Cerebellar cortex (tissue), 1 donor: Measurements from ENCODE around the gene MAP3K4.

Experiments
- DNase-seq: peaks from one replicate; pipeline ENCODE4 v3.0.0-alpha.2; 2015; ENCODE audit warnings: low spot score

Gene MAP3K4

DNA sequence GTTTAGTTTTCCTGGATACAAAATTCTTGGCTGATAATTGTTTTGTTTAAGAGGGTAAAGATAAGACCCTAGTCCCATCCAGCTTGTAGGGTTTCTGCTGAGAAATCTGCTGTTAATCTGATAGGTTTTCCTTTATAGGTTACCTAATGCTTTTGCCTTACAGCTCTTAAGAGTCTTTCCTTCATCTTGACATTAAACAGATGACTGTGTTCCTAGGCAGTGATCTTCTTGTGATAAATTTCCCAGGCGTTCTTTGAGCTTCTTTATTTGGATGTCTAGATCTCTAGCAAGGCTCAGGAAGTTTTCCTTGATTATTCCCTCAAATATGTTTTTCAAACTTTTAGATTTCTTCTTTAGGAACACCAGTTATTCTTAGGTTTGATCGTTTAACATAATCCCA lies 134.0 kb downstream of the MAP3K4 start:
- no peak for DNase-seq

DNA sequence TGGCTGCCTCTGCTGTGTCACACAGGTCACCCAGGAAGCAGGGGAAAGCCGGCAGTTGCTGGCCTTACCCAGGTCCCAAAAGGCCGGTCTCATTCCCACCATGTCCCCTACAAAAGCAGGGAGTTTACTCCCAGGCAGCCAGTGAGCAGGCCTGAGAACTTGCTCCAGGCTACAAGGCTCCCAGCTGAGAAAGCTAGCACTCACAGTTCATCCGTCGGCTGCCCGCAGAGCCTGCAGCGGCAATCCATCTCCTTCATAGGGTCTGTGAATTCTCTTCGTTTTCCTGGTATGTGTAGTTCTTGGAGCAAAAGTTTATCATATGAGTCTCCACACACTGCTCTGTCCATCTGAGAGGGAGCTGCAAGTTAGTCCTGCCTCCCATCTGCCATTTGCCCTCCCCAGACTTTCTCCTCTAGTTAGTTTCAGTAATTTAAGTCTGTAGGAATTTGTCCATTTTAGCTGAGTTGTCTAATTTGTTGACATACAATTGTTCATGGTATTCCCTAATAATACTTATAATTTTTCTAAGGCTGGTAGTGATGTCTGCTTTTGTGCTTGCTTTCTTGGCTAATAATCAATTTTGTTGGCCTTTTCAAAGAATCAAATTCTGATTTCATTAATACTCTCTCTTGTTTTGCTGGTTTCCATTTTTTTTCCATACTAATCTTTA lies 135.6 kb downstream of the MAP3K4 start:
- DNase-seq, result no peak

DNA sequence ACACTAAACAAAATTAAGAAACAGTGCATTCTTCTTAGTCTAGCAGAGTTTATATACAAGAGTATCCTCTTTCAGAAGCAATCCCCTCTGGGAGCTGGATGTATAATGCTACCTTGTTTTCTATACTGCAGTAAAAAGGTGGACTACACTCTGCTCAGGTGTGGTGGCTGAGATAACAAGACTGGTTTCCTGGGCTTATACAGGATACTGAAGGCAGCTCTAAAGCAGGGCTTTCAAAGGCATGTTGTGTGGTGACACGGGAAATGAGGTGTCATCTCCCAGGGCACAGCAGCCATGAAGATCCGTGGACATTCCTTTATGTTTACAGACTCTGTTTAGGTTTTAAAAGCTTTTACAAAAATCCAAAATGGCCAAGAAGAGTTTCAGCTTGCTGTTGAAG lies 136.7 kb downstream of the MAP3K4 start:
- no peak for DNase-seq

DNA sequence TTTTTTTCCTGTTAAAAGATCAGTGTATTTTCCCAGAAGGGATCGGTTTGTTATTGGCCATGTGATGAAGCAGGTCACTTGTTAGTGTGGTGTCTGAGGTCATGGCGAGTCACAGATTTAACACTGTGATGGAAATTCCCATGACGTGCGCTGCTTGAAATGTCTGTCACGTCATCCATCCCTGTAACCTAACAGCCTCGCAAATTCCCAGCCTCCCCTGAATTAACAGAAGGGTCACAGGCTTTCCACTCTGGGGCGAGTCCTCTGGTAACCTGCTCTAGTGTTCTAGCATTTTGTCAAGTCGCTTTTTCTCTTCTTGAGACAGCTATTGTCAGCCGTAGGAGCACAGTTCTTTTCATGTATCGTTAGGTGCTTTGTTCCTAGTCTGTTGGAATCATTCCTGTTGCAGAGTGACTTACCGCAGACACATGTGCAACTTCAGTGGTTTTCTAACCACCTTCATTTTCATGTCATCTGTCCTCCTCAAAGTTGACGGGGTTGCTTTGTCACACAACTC lies 137.2 kb downstream of the MAP3K4 start:
- no peak for DNase-seq

DNA sequence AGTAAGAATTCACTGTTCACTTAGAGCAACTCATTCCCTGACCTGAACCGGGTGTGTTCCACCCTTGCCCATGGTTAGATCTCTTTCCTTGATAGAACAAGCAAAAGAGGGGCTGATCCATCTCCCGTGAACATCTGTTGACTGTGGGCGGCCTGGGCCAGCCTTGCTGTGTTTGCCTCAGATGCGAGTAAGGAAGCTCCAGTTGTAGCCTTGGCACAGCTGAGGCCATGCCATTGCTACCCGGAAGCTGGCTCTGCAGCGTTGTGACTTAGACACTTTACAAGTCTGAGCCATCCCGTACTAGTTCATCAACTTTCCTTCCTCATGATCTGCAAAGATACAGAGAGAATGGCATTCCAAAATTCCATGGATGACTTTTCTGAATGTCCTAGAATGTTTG lies 139.0 kb downstream of the MAP3K4 start:
- no peak for DNase-seq

DNA sequence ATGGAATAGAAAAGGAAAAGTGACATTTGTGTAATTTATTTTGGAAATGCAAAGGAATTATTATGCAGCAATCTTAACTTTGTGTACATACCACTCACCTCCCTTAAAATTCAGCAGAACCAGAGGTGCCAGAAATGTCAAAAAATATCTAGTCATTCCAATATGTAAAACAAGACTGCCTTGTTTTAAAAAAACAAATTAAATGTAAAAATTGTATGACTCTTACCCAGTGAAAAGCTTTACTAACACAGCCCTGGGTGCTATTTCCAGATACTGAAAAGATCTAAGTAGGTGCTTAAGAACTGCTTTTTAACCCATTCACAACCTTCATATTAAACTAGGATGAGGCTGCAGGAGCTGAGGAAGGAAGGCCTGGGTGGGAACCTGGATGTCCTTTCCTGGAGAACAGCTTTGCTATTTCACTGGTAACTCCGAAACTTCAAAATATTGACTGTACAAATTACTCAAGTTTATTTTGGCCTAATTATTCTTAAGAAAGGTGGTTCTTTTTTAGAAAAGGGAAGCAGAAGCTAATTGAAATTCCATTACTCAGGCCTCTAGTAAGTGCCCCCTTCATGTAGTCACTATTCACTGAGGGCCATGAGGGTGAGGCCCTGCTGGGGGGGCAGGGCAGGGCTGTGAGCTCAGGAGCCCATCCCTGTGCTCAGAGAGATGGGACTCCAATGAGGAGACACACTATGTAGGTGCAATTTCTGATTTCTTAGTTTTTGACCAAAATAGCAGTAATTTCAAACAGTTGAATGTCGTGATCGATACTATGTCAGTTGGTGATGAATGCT lies 139.6 kb downstream of the MAP3K4 start:
- no peak for DNase-seq

DNA sequence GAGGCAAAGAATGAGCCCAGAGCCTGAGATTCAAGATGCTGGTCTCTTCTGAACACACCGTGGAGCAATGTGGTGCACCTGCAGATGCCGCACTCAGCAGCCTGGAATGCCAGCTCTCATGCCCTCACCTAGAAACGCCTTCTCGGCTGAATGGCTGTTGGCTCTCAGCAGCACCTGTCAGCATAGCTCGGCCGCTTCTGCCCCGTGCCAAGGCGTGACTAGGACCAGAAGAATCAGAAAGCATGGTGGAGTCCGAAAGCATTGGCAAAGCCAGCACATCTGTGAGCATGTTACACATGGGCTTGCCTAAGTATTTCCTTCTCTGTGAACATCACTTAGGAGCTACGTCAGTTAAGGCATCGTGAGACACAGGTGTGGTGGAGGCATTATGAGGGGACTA lies 140.8 kb downstream of the MAP3K4 start:
- no peak for DNase-seq

DNA sequence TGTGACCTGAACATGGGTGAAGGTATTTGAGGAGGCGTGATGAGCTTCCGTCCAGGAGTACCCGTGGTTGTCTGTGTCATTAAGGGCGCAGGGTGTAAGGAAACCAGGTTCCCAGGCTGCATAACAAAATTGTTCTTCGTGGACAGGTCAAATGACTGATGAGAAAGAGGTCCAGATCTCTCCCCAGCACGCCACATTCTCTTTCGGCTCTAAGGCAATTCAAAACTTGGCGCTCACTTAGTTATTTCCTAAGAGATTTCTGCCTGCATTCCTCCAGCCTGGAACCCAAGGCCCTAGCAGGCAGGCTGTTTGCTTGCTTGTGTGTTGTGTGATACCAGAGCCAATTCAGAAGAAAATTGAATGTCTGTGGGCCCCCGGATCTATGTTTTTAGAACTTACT lies 142.4 kb downstream of the MAP3K4 start:
- DNase-seq, result no peak

DNA sequence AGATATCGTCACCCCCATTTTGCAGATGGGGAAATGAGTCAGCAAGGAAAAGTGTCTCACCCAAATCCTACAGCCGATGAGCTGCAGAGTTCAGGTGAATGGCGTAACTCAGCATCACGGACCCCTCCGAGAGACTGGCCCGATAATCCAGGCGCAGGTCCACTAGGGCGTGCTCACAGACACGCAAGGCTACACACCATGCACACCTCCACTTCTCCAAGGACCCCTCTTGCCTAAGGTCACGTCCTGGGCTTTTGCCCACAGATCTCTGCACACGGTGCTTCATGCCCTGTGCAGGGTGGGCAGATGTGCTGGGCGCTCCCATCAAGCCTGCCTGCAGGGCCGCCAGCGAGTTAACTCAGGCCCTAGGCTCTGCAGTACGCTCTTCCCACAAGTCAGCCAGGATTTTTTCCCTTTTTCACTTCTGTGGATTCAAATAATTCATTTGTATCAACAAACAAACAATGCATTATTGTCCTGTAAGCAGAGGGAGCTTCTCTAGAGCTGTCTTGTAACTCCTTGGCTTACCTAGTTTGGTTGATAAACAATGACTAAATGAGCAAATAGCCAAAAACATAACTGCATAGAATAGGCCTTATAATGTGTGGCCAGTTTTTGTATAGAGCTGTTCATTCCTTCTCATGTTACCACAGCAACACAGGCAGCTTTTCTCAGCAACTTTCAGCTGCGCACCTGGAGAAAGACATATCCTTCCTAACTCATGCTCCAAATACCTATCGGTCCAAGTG lies 143.2 kb downstream of the MAP3K4 start:
- no peak for DNase-seq

DNA sequence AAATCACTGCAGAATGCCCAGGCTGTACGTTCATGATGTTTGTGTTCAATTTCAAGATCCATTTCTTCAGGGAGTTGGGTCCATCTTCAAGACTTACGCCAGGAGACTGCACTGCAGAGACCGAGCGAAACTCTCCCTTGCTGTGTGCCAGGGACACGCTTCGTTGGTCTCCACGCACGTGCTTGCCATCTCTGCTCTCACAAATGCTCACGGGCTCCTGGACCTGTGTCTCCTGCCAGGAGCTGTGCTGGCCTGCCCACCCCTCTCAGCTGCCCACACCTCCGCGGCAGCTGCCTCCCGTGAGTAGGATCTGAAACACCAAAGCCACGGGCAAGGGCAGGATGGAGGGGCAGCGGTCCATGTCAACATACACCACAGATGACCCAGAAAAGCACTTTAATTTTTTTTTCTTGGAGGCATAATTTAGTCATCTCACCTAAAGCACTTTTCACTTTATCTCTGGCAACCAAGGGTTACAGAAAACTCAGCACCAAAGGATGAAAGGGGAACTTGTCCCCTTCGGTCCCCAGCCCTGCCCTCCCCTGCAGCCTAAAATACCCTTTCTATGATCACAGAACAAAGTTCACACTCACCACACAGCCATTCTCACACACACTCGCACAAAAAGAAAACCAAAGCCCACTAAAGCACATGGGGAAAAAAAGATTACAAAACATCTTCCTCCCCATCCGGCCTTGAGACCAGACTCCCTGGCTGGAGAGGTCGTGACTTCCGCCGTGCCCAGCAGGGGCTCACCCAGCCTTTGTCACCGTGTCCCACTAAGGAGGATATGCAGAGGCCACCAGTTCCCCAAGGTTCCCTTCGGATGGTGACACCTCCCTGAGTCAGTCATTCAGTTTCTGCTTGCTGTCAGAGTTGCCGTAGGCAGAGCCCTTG lies 144.4 kb downstream of the MAP3K4 start:
- DNase-seq, result no peak

DNA sequence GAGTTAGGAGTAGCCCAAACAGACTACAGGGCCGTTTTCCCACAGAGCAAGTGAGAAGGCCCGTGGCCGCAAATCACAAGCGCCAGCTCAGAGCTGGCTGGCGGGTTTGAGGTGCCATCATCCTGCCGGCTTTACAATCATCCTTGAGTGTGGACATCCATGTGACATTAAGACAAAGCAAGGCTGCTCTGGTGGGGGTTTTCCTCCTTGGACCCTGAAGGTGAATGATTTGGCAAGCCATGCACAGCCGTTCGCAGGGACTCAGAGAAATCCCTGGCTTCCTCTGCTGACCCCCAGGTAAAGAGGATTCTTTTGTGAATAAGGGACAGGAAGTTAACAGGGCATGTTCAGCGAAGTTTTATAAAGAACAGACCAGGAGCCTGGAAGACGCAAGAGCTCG lies 145.1 kb downstream of the MAP3K4 start:
- no peak for DNase-seq

DNA sequence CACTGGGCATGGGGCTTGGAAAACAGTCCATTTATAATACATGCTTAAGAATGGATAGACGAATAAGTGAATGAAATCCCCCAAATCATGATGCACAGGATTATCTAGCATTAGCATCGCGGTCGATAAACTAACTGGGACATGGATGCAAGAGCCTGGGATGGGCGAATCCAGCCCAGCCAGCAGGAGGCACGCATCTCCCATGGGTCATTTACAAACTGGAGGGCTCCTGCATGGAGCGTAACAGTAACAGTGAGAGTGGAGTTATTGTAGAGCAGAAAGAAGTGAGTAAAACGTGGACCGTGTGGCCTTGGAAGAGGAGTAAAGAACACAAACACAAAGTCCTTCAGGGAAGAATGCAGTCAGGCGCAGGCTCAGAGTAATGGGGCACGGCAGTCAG lies 145.8 kb downstream of the MAP3K4 start:
- DNase-seq, result no peak

DNA sequence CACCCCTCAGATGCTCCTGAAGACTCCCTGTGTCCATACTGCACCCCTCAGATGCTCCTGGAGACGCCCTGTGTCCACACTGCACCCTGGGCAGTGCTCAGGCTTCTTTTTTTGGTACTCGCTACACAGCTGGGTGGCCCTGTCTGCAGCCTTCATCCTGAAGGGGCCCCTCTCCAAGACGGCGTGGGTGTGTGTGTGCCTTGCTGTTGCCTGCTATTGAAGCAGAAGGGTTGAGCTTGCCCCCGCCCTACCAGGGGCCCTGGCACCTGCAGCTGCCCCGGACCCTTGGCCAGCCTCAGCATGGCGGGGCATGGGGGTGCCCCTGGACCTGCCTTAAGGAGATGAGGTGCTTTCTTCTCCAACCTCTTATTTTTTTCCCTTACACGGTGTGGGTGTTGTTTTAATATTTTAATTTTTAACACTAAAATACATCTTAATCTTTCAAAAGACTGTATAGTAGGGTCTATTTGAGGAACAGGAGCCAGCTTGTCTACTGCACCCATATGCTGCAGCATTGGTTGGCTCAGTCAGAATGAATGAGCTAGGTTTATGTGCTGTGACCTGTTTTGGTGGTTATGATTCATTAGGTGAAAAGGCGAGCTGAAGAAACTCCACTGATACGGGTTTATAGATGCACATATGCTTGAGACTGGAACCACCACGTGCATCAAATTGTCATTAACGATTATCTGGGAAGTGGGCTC lies 146.4 kb downstream of the MAP3K4 start:
- no peak for DNase-seq

DNA sequence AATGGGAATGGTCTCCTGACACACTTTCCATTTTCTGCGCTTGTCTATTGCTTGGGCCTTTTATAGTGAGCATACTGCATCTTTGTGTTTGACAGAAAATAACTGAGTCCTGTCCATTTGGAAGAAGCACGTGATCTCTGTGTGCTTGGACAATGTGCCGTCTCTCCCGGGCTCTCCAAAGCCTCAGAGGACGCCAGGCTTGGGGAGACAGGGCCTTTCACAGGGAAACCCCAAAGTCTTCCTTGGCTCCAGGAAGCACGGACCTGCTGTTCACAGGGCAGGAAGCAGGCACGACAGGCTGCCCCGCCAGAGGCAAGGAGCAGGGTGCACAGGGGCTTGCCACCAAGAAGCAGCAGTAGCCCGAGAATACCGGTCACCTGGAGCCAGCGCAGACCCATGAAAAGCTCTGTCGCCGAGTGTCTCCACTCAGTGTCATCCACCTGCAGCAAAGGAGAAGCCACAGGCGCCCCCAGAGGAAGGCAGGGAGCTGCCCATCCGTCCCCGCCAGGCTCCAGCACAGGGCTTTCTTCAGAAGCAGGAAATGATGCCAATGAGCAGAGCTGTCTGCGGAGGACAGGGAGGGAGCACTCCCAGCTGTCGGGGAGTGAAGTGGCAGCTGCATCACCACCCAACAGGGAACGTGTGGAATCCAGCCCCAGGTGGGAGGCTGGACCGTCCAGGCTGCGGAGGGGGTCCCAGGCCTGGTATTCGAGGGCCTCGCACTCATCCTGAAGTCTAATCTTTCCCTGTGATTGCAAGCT lies 147.2 kb downstream of the MAP3K4 start:
- no peak for DNase-seq

DNA sequence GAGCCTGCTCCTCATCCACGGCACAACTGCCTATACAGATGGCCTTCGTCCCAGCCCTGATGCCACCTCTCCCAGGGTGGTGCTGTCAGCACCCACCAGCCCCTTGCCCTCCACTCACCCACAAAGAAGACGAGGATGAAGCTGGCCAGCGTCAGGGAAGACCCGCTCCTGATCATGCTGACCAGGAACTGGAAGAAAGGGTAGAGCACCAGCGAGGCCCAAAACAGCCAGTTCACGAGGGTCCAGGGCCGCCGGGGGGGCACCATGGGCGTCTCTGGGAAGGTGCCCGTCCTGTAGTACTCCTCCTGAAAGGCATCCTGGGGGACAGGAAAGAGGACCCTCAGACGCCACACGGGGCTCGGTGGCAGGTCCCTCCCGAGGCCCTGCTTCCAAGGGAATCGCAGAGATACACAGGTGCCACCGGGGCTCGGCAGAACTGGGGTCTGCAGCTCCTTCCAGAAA lies 147.8 kb downstream of the MAP3K4 start:
- no peak for DNase-seq

DNA sequence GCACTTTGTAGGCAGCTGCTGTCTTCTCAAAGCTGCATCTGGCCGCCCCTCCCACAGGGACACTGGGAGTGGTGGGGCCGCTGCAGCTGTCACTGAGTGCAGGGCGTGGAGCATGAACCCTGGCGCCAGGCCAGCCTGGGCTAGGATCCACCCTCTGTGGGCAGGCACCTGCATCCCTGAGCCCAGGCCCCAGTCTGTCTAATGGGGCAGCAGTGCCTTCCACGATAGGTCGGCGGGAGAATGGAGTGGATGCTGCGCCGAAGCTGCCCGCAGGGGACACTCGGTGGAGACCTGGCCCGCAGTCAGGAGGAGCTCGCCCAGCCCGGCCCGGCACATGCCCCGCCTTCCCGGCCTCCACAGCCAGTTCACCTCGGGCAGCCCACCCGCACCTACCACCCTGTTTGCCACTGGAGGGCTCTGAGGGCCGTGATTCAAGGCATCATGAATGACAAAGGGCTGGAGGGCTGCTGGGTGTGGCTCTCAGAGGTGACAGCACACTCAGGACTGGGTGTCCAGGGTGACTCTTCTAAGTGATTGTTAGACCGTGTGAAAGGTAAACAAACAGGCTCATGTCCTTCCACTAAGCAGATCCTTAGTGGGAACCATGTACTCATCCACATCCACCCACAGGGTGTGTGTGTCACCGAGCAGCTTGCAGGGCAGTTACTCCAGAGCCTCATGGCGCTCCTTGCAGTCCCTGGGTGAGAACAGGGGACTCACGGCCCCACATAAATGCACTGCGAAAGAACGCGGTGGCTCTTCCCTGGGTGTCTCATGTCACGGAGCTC lies 148.4 kb downstream of the MAP3K4 start:
- no peak for DNase-seq

DNA sequence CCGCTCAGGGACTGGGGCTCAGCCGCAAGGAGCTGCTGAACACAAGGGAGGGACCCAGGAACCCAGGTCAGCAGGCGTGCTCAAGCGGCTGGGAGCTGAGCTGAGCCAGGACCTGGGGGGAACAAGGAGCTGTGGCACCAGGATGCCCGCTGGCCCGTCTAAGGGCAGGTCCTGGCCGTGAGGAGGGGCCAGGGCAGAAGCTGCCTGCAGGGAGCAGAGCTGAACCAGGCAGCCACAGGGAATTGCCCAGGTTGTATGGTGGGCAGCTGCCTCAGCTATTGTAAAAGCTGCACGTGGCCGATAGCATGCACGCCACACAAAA lies 148.9 kb downstream of the MAP3K4 start:
- DNase-seq, result no peak

DNA sequence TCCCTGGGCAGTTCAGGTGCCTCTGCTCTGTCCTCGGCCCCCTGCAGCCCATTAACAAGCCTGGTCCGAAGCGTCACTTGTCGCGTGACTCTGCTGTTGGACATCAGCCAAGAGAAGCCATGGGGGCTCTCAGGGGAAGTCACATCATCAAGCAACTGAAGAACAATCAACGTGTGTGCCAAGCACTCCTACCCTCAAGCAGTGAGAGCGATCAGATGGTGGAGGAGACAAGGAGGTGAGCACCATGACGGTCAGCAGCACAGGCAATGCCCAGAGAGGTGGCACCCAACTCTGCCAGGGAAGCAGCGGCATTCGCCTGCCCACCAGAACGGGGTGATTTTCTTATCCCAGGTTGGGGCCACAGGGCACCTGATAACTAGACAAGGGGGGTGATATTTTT lies 149.6 kb downstream of the MAP3K4 start:
- DNase-seq, result no peak

DNA sequence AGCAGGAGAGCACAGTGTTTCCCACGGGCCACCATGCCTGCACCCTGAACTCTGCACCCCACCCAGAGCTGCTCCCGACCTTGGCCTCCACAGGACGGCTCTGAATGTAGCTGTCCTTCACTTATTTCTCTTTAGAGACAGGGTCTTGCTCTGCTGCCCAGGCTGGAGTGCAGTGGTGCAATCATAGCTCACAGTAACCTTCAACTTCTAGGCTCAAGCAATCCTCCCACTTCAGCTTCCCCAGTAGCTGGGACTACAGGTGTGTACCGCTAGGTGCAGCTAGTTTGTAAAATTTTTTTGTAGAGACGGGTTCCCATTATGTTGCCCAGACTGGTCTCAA lies 151.4 kb downstream of the MAP3K4 start:
- no peak for DNase-seq
